HPDE6-E6E7 (cell line): ENCODE measurements around the gene DLG2.

Source experiments
- DNase-seq: peaks from one replicate; pipeline ENCODE4 v3.0.0; 2011; ENCODE audit warnings: missing footprints; ENCODE audit errors: extremely low spot score

DLG2 gene

DNA sequence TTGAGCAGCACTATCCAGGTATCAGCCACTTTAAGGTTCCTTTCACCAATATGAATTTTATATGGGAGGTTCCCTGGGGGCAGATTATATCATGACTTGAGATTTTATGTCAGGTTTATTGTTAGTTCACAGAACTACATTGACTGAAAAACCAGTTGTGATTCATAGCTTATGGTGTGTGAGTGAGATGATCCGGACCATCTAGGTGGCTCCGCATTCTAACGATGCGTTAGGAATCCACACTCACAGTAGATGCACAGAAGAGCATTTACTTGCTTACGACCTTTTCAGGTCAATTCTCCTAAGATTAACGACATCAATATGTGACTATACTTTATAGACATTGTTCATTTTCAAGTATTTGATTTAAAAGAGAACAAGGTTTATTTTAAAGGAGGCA lies 1356.7 kb downstream of the DLG2 start:
- no peak for DNase-seq

DNA sequence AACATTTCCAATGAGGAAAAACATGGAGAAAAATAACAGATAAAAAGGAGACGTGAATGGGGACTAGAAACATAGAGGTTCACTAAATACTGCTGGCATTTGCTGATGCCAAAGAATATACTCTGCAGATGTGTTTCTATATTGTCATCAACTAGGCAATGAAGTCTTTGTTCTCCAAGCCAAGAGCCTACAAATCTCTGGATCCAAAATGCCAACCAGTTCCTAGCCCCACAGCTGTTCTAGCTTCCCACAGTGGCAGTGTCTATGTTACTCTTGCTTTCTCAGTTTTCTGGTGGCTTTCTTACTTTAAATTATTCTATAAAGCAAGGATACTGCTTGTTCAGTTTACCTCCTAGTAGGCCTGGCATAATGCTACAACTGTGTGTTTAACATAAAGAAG lies 1363.1 kb downstream of the DLG2 start:
- no peak for DNase-seq

DNA sequence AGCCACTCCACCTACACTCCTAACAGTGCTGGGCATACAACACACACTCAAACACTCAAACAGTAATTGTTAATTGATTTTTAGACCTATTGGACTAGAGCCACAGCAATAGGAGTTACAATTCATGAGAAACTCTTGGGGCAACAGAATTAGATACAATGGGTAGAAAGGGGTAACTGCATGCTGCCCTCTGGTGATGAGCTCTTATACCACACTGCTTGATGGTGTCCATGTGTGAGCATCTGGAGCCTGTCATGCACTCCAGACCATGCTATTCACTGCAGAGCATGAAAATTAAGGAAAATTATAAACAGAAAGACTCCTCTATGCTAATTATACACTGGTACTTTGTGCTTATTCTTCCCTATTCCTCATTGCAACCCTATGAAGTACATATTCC lies 1365.4 kb downstream of the DLG2 start:
- no peak for DNase-seq

DNA sequence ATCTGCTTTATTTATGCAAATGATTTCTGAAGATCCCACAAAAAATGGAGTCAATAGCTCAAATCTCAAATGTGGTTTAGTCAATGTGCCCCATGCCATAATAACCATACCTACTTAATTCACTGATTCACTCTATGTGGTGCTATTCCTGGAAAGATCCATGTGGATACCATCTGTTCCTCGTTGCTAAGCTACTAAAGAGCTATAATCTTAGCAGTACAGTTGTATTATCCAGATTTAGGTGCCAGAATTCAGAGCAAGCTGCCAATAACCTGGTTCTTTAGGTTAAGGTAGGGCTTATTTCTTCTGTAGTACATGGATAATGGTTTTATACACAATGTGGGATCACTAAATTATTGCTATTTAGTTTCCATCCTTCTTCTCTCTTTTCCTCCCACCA lies 1366.3 kb downstream of the DLG2 start:
- DNase-seq = no peak

DNA sequence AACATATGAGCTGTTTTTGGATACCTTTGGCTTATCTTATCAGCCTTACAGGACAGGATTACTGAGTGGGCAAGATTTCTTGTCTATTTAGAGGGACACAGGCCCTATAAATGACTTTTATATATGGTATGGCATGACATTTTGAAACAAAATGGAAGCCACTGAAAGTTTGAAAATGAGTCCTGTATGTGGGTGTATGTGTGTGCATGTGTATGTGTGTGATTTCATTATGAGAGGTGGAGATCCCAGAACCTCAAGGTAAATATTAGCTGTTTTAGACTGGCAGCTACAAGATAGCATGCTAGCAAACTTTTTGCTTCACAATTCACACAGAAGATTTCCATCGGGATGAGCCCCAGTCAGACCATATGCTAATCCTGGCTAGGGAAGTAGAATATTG lies 1370.5 kb downstream of the DLG2 start:
- DNase-seq = no peak

DNA sequence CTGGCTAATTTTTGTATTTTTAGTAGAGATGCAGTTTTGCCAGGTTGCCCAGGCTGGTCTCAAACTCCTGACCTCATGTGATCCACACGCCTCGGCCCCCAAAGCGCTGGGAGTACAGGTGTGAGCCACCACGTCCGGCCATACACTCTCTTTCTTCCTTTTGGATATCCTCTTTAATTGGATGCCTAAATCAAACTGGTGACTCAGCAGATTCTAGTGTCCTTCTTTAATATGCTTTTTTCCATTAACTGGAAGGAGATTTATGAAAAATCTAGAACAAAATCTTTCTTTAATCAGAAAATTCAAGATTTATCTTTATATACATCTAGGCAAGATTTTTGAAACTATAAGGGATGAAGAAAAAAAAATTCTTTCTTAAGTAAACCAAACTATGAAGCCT lies 1371.7 kb downstream of the DLG2 start:
- no peak for DNase-seq

DNA sequence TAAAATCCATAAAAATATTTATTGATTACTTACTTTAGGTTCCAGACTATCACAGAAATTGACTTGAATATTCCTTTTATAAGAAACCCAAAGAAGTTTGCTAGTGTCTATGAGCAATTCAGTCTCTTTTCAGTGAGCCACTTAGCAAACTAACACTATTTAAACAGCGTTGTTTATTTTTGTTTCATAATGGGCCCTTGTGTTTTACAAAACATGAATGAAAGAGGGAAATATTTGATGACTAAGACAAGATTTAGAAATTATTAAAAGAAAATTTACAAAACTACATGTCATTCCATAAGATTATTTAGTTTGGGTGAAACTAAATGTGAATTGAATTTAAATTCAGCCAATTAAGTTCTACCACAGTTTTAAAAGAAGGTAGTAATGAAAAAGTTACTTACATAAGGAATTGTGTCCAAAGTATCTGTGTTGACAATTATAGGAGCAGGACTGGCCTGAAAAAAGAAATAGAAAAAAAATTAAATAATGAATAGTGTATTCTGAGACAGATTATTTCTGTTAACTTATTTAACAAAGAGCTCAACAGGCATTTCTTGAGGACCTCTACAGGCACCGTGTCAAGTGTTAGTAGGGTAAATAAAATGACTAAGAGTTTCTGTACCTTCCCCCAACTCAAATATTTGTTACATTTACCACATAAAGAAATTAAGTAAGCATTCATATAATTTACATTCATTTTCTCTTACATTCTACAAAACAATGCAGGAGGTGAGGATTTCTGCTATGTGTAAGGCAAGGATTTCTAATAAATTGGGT lies 1376.1 kb downstream of the DLG2 start:
- DNase-seq = no peak

DNA sequence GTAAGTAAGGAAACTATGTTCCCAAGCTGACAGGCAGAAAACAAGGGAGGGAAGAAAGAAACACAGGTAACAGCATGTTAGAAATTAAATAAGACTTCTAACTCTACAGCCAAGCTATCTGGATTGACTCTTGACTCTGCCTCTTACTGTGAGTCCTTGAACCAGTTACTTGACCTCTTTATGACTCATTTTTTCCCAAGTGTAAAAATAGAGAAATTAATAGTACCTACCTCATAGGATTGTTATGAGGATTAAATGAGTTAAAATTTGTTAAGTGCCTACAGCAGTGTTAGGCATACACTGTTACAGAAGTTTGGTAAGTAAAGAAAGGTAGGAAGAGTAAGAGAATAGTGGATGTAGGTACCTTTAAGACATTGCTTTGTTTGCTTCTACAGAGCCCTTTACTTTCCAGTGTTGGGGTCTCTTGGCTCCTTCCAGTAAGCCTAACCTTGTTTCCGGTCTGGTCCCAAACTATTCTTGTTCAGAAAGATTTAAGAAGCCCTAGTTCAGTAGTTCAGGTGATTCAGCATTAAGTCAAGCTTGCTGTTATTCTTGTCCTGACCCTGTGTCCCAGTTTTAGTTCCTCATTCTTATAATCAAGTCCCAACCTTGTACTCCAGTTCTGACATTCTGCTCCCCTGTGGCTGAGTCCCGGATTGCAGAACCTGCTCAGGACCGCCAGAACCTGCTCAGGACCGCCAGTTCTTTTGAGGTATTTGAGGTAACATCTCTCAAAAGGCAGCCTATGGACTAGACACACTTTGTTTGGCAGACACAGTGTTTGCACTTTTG lies 1377.6 kb downstream of the DLG2 start:
- no peak for DNase-seq

DNA sequence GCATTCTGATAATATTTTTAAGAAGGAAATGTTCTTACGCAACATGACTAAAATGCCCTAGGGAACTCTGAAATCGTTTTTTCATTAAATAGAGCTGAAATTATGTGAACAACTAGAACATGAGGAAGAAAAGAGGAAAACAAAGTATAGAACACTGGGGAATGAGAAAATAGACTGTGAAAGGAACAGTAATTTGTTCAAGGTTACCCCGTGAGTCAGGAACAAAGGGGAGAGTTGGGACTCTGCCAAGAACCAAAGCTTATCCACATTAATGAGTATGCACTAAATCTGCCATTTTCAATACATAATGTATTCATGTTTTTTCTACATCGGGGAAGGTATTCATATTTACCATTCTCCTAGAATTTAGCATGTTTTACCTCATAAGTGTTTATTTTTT lies 1379.2 kb downstream of the DLG2 start:
- no peak for DNase-seq

DNA sequence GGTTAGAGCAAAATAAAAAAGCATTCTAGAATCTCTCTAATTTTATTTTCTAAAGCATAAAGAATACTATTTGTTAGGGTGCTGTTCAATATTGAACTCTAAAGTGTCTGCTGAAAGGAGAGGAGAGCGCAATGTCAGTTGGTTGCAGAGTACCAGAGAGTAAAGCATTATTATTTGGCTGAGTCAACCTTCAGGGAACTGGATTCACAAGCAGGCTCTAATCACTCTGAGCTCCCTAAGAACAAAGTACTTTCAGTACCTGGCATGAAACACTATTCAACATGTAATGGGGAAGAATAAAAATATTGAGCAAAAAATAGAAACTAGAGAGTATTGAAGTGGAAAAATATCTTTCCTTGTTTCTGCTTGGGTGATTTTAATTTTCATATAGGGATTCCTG lies 1380.0 kb downstream of the DLG2 start:
- no peak for DNase-seq

DNA sequence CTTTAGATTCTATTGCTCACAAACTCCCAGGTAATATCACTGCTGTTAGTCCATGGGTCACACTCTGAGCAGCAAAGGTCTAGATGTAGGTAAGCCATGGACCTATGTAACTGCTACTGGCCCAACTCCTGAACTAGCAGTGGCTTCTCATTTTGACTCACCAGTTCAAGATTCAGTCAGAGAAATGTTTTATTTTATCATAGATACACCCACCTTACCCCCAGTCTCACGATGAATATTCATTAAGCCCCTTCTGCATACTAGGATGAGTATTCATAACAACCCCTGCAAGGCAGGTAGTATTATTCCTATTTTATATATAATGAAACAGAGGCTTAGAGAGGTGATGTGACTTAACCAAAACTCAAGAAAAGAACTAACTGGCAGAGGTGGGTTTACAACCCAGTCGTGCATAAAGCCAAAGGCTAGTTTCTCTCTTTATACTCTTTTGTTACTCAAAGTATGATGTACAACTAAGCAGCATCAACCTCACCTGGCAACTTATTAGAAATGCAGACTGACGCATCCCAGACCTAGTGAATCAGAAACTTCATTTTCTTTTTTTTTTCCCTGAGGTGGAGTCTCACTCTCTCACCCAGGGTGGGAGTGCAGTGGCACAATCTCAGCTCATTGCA lies 1383.4 kb downstream of the DLG2 start:
- DNase-seq = no peak

DNA sequence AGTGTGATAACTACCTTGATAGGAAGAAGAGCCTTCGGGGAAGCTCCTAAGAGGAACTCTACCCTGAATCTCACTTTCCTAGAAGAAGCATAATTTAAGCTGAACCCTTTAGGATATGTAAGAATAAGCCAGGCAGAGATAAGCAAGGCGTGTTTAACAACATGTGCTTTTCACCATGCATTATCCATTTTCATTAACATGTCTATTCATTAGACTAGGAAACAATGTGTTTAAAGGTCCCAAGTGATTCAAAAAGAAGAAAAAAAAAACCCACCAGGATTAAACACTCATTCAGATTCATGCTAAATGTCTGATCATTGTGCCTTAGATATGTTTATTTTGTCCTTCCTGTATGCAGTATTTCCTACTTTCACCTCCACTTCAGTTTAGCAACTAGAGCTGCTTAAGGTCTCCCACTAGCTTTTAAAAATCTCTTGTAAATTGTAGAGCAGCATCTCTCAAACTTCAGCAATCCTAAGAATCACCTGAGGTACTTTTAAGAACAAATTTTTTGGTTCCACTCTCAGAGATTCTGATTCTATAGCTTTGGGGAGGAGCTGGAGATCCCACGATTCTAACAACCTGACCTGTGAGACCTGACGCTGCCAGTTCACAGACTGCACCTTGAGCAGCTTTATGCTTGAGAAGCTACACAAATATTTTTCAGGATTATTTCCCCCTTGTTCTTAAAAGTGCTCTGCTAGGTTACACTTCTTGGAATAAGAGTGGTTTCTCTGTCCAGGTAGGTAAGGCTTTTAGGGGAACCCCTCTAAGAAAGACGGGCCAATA lies 1385.6 kb downstream of the DLG2 start:
- no peak for DNase-seq

DNA sequence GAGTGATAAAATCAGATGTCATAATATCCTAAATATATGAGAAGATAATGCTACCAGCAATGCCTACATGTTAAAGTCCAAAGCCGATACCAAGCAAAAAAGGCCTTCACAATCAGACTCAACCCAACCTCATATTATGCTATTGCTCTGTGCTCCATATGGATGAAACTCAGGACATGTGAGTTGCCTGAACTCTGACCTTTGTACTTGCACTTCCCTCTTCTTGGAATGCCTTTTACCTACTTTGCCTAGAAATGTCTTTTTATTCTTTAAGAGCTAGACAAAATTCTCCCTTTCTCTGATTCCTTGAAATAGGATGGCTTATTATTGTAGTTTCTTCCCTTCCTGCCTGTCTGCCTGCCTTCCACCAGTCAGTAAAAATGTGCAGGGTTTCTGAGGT lies 1386.3 kb downstream of the DLG2 start:
- DNase-seq = no peak

DNA sequence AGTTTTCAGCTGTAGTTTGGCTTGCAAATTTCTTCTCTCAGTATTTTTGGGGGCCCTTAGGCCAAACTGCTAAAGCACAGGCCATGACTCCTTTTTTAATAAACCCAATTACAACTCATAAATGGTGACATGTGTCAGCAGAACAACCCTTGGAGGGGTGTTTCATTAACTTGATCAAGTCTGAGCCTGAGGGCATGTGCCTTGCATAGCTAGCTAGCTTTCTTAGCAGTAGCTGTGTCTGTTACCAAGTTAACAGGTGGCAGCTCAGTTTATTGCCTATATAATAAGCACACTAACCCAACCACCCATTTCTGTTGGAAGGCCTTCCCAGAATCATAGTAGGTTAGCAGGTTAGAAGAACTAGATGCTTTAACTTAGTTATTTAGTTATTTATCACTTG lies 1390.7 kb downstream of the DLG2 start:
- DNase-seq = no peak

DNA sequence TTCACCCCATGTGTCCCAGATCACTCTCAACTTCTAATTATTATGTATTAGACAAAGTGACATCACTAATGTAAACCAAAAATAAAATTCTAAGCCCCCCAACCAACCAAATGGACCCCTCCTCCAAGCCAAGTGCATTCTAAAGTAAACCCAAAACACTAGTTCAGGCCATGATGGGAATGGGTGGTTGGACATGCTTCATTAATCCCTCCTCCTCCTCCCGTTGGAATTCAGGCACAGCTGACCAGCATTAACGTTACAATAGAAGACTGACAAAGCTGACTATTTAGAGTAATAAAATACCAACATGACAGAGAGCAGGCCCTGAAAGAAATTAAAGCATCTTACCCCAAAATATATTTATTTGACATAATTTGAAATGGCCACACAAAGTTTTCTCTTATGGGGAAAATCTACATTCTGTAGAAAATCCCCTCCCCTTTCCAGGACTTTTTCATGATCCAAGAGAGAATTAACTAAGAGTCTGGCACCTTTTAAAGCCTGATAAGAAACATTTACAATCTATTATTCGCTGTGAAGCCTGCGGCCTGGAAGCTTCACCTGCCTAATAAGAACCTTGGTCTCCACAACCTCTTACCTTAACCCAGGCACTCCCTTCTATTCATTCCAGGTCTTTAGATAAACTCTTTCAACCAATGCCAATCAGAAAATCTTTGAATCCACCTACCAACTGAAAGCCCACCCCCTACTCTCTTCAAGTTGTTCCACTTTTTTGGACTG lies 1392.5 kb downstream of the DLG2 start:
- no peak for DNase-seq

DNA sequence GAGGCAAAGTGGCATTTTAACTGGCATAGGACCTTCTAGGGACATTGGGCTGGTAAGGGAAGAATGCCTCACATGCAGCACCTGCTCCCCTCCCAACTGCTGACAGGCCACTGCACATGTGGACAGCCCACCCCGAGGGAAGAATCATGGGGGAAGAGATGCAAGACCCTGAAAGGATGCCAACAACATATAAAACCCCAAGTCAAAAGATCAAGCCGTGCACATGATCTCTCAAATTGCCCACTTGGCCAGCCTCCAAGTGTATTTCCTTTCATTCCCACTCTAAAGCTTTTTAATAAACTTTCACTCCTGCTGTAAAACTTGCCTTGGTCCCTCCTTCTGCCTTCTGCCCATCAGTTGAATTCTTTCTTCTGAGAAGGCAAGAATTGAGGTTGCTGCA lies 1393.1 kb downstream of the DLG2 start:
- no peak for DNase-seq

DNA sequence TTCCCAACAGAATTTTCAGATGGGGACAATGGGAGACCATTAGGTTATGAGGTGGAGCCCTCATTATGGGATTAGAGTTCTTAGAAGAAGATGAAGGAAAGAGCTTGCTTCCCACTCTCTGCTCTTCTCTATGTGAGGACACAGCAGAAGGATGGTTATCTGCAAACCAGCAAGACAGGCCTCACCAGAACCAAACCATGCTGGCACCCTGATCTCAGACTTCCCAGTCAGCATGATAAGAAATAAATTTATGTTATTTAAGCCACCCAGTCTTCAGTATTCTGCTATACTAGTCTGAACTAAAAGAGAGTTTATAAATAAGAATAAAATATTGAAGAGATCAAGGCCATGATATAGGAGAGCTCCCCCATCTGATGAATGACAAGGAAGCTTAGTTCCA lies 1394.6 kb downstream of the DLG2 start:
- DNase-seq = no peak

DNA sequence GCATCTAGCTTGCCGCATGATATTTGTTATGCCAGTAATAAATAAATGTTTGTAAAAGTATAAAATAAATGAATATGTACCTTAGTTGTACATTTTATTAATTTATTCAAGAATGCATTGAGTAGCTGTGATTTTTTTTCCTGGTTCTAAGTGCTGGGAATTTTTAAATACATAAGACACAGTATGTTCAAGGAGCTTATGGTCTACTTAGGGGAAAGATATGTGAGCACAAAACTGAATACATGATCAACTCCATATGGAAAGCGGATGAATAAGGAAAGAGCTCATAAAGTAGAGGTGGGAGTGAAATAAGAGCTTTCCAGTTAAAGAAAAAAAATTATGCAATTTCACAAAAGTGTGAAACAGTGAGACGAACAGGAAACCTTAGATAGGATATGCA lies 1396.7 kb downstream of the DLG2 start:
- no peak for DNase-seq

DNA sequence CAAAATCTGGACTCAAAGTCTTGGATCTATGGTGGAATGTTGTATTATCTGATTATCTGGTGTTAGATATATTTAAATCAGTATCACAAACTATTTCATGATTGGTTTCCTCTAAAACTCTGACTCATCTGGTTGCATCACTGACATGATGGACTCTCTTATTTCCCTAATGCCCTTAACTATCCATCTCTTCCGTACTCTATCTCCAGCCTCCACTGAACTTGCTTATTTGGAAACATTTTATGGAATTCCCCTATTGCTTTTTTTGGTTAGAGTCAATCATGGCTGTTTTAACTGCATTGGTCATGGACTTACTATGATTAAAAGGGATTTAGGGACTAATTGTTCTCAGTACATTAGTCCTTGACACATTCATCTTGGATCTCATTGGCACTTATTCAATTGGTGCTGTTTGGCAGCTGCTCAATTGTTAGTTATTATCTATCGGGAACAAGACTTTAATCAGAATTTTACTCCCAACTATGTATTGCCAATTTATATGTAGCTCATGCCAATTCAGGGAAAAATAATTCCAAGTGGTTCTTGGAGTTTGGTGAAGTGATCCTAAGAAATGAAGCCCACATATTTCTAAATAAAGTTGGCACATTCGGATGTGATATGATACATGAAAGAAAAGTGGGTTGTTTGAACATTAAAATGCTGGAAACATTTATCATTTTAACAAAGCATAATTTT lies 1399.0 kb downstream of the DLG2 start:
- DNase-seq = no peak

DNA sequence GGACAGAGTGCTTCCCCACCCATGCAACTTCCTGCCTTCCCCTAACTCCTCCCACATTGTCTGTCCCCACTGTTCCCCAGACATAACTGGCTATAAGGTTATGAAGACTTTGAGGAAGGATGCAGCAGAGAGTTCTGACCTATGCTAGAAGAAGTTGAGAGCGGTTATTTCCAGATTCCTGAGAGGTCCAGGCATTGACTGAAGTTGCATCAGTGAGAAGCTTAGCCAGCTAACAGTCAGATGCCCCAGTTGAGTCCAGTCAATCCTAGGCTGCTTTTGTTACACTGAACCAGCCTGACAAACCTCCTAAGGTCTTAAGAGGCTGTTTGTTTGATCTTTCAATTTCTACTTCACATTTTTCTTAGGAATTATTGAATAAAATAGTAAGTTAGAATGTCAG lies 1403.1 kb downstream of the DLG2 start:
- DNase-seq = no peak

DNA sequence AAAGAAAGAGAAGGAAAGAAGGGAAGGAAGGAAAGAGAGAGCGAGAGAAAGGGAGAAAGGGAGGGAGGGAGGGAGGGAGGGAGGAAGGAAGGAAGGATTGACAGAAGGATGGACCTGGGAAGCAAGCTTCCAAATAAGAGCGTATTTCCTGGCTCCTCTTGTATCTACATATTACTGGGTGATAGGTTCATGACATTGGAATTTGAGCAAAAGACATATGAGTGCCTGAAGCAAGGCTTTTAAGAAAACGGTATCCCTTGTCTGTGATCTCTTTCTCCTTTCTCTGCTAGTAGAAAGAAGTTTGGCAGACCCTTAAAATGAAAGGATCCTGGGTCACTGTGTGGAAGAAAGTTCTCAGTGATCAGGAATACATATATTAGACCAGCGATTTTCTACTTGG lies 1408.8 kb downstream of the DLG2 start:
- DNase-seq = no peak
